Vagina (tissue), 2 donors: Measurements from ENCODE around the gene APBB2. TPM values are rescaled to one million over a fixed set of nuclear protein-coding genes. Genes with fewer than 3 reads are reported as not detected.
A peak's percentile ranks its signal among the peaks of the same experiment; 100 is the strongest.
"Not testable (repeated sequence)": the region's sequence is repeated elsewhere in the genome, so short reads cannot be mapped to it uniquely, and the experiment has no call there.

Experiments used
- DNase-seq, 2 donors: peaks; one replicate each; pipeline ENCODE4 v3.0.0-alpha.2; 2017; ENCODE audit errors: extremely low spot score in 2 of 2
- H3K27ac ChIP-seq: fragments of 200-600 bp; sonication (generic); one replicate; pipeline ENCODE4 v1.5.1; 2019
- H3K27me3 ChIP-seq: fragments of 200-600 bp; sonication (generic); one replicate; pipeline ENCODE4 v1.5.1; 2019
- H3K36me3 ChIP-seq, 2 donors: fragments of 200-600 bp; sonication (generic); one replicate each; pipeline ENCODE4 v1.5.1; 2017 to 2019
- H3K4me1 ChIP-seq: fragments of 200-600 bp; sonication (generic); one replicate; pipeline ENCODE4 v1.5.1; 2019
- H3K4me3 ChIP-seq, 2 donors: fragments of 200-600 bp; sonication (generic); 1 replicate in 1 of 2; 2 replicates in 1 of 2; pipeline ENCODE4 v1.5.1; 2016 to 2019
- H3K9me3 ChIP-seq: fragments of 200-600 bp; sonication (generic); one replicate; pipeline ENCODE4 v1.5.1; 2019
- CTCF ChIP-seq, 3 experiments: fragments of 450-650 bp in 2 of 3; fragments of 200-600 bp in 1 of 3; sonication (generic) in 1 of 3; IDR thresholded peaks; one replicate each; pipeline ENCODE4 v1.5.1; 2017 to 2019; ENCODE audit warnings: antibody characterized with exemption in 3 of 3, mild to moderate bottlenecking in 2 of 3, moderate library complexity in 2 of 3
- POLR2A ChIP-seq, 2 donors: fragments of 450-650 bp; IDR thresholded peaks; one replicate each; pipeline ENCODE4 v1.6.1; 2017; ENCODE audit warnings: antibody characterized with exemption in 2 of 2, mild to moderate bottlenecking in 2 of 2, moderate library complexity in 2 of 2
- POLR2AphosphoS5 ChIP-seq, 2 donors: sonication (generic); formaldehyde crosslinking; IDR thresholded peaks; one replicate each; pipeline ENCODE4 v1.9.0; 2017; ENCODE audit warnings: antibody characterized with exemption in 2 of 2, mild to moderate bottlenecking in 2 of 2, low read depth in 1 of 2; ENCODE audit not compliant: insufficient read depth in 1 of 2
- intact Hi-C: fragments of 100-400 bp; cut with DNase I; formaldehyde crosslinking; loops from one replicate; pipeline ENCODE4 v1.15.1; 2023
- total RNA-seq: library from RNA; depleted of rRNA; stranded (reverse); fragments of >200 nt; gene quantifications from one replicate; pipeline ENCODE4 v1.2.3, GENCODE V29; 2016

The APBB2 gene
- total RNA-seq, 1 donor from 2014 or later = 68.8 TPM

- H3K4me1 ChIP-seq = peaks cover 19% of the 10 kb centered on the region
- no peak for TF ChIP-seq CTCF (IDR thresholded peaks at IDR 0.05)
- no peak for TF ChIP-seq POLR2AphosphoS5 (IDR thresholded peaks at IDR 0.05; ENCODE audit: insufficient read depth in 1 of 2, low read depth in 1 of 2)
- TF ChIP-seq POLR2A (IDR thresholded peaks at IDR 0.05) = no peak
- H3K27me3 ChIP-seq = no peaks in the 10 kb centered on the region
- intact Hi-C loops = no loop called here
- H3K9me3 ChIP-seq = no peaks in the 10 kb centered on the region
- no peak overlapping the region for H3K4me3 ChIP-seq
- H3K36me3 ChIP-seq = no peaks in the 10 kb centered on the region
- no peak for DNase-seq
- no peak overlapping the region for H3K27ac ChIP-seq
Measured at GRCh38 chr4:40905414-40905813, 308.9 kb downstream of the APBB2 start.

DNA sequence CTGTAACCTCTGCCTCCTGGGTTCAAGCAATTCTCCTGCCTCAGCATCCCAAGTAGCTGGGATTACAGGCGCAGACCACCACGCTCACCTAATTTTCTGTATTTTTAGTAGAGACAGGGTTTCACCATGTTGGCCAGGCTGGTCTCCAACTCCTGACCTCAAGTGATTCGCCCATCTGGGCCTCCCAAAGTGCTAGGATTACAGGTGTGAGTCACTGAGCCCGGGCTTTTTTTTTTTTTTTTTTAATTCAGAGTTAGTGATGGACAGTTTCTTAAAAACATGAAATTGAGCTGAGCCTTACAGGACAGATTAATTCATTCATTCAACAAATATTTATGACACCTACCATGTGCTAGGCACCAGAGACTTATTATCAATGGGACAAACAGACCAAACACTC lies 313.8 kb downstream of the APBB2 start:
- H3K27ac ChIP-seq, H3K4me3 ChIP-seq, DNase-seq, H3K9me3 ChIP-seq, H3K4me1 ChIP-seq, H3K36me3 ChIP-seq, intact Hi-C loops, H3K27me3 ChIP-seq: not testable (repeated sequence)

GRCh38 chr4:40897557-40898203 lies 316.7 kb downstream of the APBB2 start:
- no peak for DNase-seq
- H3K4me3 ChIP-seq = no peak overlapping the region
- no peaks in the 10 kb centered on the region for H3K9me3 ChIP-seq
- peaks cover 0 to 12% of the 10 kb centered on the region in 2 donors for H3K36me3 ChIP-seq
- intact Hi-C loops = no loop called here
- no peaks in the 10 kb centered on the region for H3K4me1 ChIP-seq
- no peaks in the 10 kb centered on the region for H3K27me3 ChIP-seq
- peak; percentile 47 to 74 (median 51) for TF ChIP-seq CTCF (IDR thresholded peaks at IDR 0.05)
- no peak for TF ChIP-seq POLR2A (IDR thresholded peaks at IDR 0.05)
- TF ChIP-seq POLR2AphosphoS5 (IDR thresholded peaks at IDR 0.05; ENCODE audit: insufficient read depth in 1 of 2, low read depth in 1 of 2) = no peak
- no peak overlapping the region for H3K27ac ChIP-seq

GRCh38 chr4:40890764-40891163 lies 323.6 kb downstream of the APBB2 start:
- Histone ChIP-seq H3K4me1 (no peaks in the 10 kb centered on the region), H3K4me3 (no peak overlapping the region), H3K27ac (no peak overlapping the region), H3K27me3 (no peaks in the 10 kb centered on the region), H3K36me3 (peaks cover 0 to 27% of the 10 kb centered on the region in 2 donors), H3K9me3 (no peaks in the 10 kb centered on the region)
- TF ChIP-seq CTCF (IDR thresholded peaks at IDR 0.05) (no peak), POLR2AphosphoS5 (IDR thresholded peaks at IDR 0.05; ENCODE audit: insufficient read depth in 1 of 2, low read depth in 1 of 2) (no peak), POLR2A (IDR thresholded peaks at IDR 0.05) (no peak)
- intact Hi-C loops = no loop called here
- DNase-seq = no peak

- Histone ChIP-seq H3K27me3 (no peaks in the 10 kb centered on the region), H3K4me3 (no peak overlapping the region), H3K9me3 (no peaks in the 10 kb centered on the region), H3K27ac (no peak overlapping the region), H3K36me3 (peaks cover 0 to 27% of the 10 kb centered on the region in 2 donors), H3K4me1 (no peaks in the 10 kb centered on the region)
- DNase-seq = no peak
- intact Hi-C loops = no loop called here
- TF ChIP-seq POLR2A (IDR thresholded peaks at IDR 0.05) (no peak), CTCF (IDR thresholded peaks at IDR 0.05) (no peak), POLR2AphosphoS5 (IDR thresholded peaks at IDR 0.05; ENCODE audit: insufficient read depth in 1 of 2, low read depth in 1 of 2) (no peak)
Measured at GRCh38 chr4:40890199-40890598, 324.1 kb downstream of the APBB2 start.
